ENCODE measurements around the gene ZCCHC7. TPM values are rescaled to one million over a fixed set of nuclear protein-coding genes. Genes with fewer than 3 reads are reported as not detected.
"Not testable (repeated sequence)": the region's sequence is repeated elsewhere in the genome, so short reads cannot be mapped to it uniquely, and the experiment has no call there.

ZCCHC7 gene
- polyA plus RNA-seq, 1 donor from 2014 or later: 10.9 TPM

- Histone ChIP-seq H4K20me1 (ENCODE audit: insufficient read depth) (no peaks in the 10 kb centered on the region), H3F3A (ENCODE audit: insufficient read depth, low read length, poor library complexity, severe bottlenecking) (no peaks in the 10 kb centered on the region), H3K27me3 (ENCODE audit: insufficient read depth, low read depth, low read length) (peaks cover 5% of the 10 kb centered on the region), H3K36me3 (ENCODE audit: insufficient read depth, low read length) (no peaks in the 10 kb centered on the region), H3K4me3 (ENCODE audit: low read length) (no peak overlapping the region), H3K4me2 (ENCODE audit: low read length) (no peak overlapping the region), H3K9me3 (ENCODE audit: low read length) (no peaks in the 10 kb centered on the region), H3K79me2 (replicated peaks; ENCODE audit: insufficient read depth, low read length) (no peaks in the 10 kb centered on the region), H2AFZ (ENCODE audit: low read depth, low read length) (no peak overlapping the region), H3K9me2 (ENCODE audit: insufficient read depth, low read length) (no peaks in the 10 kb centered on the region), H3K9ac (ENCODE audit: low read length) (no peak overlapping the region), H3K27ac (ENCODE audit: low read length) (no peak overlapping the region)
- TF ChIP-seq EZH2 (IDR thresholded peaks at IDR 0.05; ENCODE audit: borderline replicate concordance, insufficient read depth, low read length, poor library complexity, severe bottlenecking): no peak
- no peak for TF ChIP-seq TAF1 (IDR thresholded peaks at IDR 0.05; ENCODE audit: low read depth)
- no peak for TF ChIP-seq SMC3 (conservative IDR thresholded peaks at IDR 0.05; ENCODE audit: poor library complexity)
- TF ChIP-seq RAD21 (conservative IDR thresholded peaks at IDR 0.05): no peak
- TF ChIP-seq POLR2AphosphoS5 (IDR thresholded peaks at IDR 0.05): no peak
- TF ChIP-seq, protein P1, sequence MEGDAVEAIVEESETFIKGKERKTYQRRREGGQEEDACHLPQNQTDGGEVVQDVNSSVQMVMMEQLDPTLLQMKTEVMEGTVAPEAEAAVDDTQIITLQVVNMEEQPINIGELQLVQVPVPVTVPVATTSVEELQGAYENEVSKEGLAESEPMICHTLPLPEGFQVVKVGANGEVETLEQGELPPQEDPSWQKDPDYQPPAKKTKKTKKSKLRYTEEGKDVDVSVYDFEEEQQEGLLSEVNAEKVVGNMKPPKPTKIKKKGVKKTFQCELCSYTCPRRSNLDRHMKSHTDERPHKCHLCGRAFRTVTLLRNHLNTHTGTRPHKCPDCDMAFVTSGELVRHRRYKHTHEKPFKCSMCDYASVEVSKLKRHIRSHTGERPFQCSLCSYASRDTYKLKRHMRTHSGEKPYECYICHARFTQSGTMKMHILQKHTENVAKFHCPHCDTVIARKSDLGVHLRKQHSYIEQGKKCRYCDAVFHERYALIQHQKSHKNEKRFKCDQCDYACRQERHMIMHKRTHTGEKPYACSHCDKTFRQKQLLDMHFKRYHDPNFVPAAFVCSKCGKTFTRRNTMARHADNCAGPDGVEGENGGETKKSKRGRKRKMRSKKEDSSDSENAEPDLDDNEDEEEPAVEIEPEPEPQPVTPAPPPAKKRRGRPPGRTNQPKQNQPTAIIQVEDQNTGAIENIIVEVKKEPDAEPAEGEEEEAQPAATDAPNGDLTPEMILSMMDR (IDR thresholded peaks at IDR 0.05; ENCODE audit: poor library complexity, severe bottlenecking): no peak
- no peak for TF ChIP-seq REST (IDR thresholded peaks at IDR 0.05; ENCODE audit: borderline replicate concordance)
- TF ChIP-seq EP300 (conservative IDR thresholded peaks at IDR 0.05; ENCODE audit: poor library complexity, severe bottlenecking): no peak
- no peak for TF ChIP-seq MXI1 (conservative IDR thresholded peaks at IDR 0.05; ENCODE audit: poor library complexity, severe bottlenecking)
Measured at GRCh38 chr9:37290366-37290939, 170.1 kb downstream of the ZCCHC7 start.

GRCh38 chr9:37290940-37291485 lies 170.6 kb downstream of the ZCCHC7 start:
- no peaks in the 10 kb centered on the region for H3K36me3 ChIP-seq (ENCODE audit: insufficient read depth, low read length)
- H3K9me3 ChIP-seq (ENCODE audit: low read length): no peaks in the 10 kb centered on the region
- no peaks in the 10 kb centered on the region for H3F3A ChIP-seq (ENCODE audit: insufficient read depth, low read length, poor library complexity, severe bottlenecking)
- no peak overlapping the region for H3K4me3 ChIP-seq (ENCODE audit: low read length)
- no peaks in the 10 kb centered on the region for H3K79me2 ChIP-seq (replicated peaks; ENCODE audit: insufficient read depth, low read length)
- H4K20me1 ChIP-seq (ENCODE audit: insufficient read depth): no peaks in the 10 kb centered on the region
- no peak overlapping the region for H3K4me2 ChIP-seq (ENCODE audit: low read length)
- no peak overlapping the region for H3K9ac ChIP-seq (ENCODE audit: low read length)
- no peak overlapping the region for H3K27ac ChIP-seq (ENCODE audit: low read length)
- no peak overlapping the region for H2AFZ ChIP-seq (ENCODE audit: low read depth, low read length)
- peaks cover 5% of the 10 kb centered on the region for H3K27me3 ChIP-seq (ENCODE audit: insufficient read depth, low read depth, low read length)
- no peak for TF ChIP-seq REST (IDR thresholded peaks at IDR 0.05; ENCODE audit: borderline replicate concordance)
- TF ChIP-seq MXI1 (conservative IDR thresholded peaks at IDR 0.05; ENCODE audit: poor library complexity, severe bottlenecking): no peak
- no peaks in the 10 kb centered on the region for H3K9me2 ChIP-seq (ENCODE audit: insufficient read depth, low read length)

DNA sequence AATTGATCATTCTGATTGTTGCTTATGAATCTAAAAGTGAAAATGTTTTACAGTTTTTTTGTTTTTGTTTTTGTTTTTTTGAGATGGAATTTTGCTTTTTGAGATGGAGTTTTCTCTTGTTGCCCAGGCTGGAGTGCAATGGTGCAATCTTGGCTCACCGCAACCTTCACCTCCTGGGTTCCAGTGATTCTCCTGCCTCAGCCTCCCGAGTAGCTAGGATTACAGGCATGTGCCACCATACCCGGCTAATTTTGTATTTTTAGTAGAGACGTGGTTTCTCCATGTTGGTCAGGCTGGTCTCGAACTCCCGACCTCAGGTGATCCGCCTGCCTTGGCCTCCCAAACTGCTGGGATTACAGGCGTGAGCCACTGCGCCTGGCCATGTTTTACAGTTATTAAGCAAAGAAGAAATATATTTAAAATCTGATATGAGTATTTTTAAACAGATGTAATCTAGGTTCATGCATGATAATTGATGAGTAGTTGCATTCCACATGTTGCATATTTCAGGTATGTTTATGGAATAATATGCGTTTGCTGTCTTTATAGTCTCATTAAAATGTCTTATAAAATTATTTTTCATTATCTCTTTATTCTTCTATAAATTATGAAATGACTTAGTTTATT lies 171.4 kb downstream of the ZCCHC7 start:
- H3K9me2 ChIP-seq (ENCODE audit: insufficient read depth, low read length); H3F3A ChIP-seq (ENCODE audit: insufficient read depth, low read length, poor library complexity, severe bottlenecking); H3K9ac ChIP-seq (ENCODE audit: low read length); H3K79me2 ChIP-seq (replicated peaks; ENCODE audit: insufficient read depth, low read length); H2AFZ ChIP-seq (ENCODE audit: low read depth, low read length); H3K9me3 ChIP-seq (ENCODE audit: low read length); H3K36me3 ChIP-seq (ENCODE audit: insufficient read depth, low read length); H3K4me2 ChIP-seq (ENCODE audit: low read length); H3K27me3 ChIP-seq (ENCODE audit: insufficient read depth, low read depth, low read length); H3K4me3 ChIP-seq (ENCODE audit: low read length); H3K27ac ChIP-seq (ENCODE audit: low read length); H4K20me1 ChIP-seq (ENCODE audit: insufficient read depth): not testable (repeated sequence)

Data from neural cell (in vitro differentiated cells).